NT2/D1 (cell line): ENCODE measurements around the gene POLR3A.

Experiments
- SUZ12 ChIP-seq: IDR thresholded peaks from 2 replicates; pipeline ENCODE4 v1.6.1; 2011; ENCODE audit not compliant: insufficient read length, insufficient read depth; ENCODE audit errors: extremely low read depth
- YY1 ChIP-seq: IDR thresholded peaks from 2 replicates; pipeline ENCODE4 v1.6.1; 2011; ENCODE audit not compliant: insufficient read length, insufficient read depth
- ZNF274 ChIP-seq: IDR thresholded peaks from 2 replicates; pipeline ENCODE4 v1.6.1; 2011; ENCODE audit warnings: mild to moderate bottlenecking, low read depth, low read length

- TF ChIP-seq YY1 (no peak), SUZ12 (no peak), ZNF274 (no peak)
These were observed 74.2 kb downstream of the POLR3A start for GRCh38 chr10:77955136-77955535.
